Activated naive CD8-positive, alpha-beta T cell (primary cell): ENCODE data around the gene SLC25A22.

Source experiments
- H3K27ac Mint-ChIP-seq: one replicate; pipeline ENCODE4 v1.8.0; 2021; ENCODE audit warnings: mixed read lengths
- H3K27me3 Mint-ChIP-seq: one replicate; pipeline ENCODE4 v1.8.0; 2021; ENCODE audit warnings: mixed read lengths
- H3K36me3 Mint-ChIP-seq: one replicate; pipeline ENCODE4 v1.8.0; 2021; ENCODE audit warnings: mixed read lengths
- H3K4me1 Mint-ChIP-seq: one replicate; pipeline ENCODE4 v1.8.0; 2021; ENCODE audit warnings: low read depth, mixed read lengths
- H3K4me3 Mint-ChIP-seq: one replicate; pipeline ENCODE4 v1.8.0; 2021; ENCODE audit warnings: mild to moderate bottlenecking, mixed read lengths
- H3K9me3 Mint-ChIP-seq: one replicate; pipeline ENCODE4 v1.8.0; 2021; ENCODE audit warnings: low read depth, mixed read lengths

SLC25A22 gene

DNA sequence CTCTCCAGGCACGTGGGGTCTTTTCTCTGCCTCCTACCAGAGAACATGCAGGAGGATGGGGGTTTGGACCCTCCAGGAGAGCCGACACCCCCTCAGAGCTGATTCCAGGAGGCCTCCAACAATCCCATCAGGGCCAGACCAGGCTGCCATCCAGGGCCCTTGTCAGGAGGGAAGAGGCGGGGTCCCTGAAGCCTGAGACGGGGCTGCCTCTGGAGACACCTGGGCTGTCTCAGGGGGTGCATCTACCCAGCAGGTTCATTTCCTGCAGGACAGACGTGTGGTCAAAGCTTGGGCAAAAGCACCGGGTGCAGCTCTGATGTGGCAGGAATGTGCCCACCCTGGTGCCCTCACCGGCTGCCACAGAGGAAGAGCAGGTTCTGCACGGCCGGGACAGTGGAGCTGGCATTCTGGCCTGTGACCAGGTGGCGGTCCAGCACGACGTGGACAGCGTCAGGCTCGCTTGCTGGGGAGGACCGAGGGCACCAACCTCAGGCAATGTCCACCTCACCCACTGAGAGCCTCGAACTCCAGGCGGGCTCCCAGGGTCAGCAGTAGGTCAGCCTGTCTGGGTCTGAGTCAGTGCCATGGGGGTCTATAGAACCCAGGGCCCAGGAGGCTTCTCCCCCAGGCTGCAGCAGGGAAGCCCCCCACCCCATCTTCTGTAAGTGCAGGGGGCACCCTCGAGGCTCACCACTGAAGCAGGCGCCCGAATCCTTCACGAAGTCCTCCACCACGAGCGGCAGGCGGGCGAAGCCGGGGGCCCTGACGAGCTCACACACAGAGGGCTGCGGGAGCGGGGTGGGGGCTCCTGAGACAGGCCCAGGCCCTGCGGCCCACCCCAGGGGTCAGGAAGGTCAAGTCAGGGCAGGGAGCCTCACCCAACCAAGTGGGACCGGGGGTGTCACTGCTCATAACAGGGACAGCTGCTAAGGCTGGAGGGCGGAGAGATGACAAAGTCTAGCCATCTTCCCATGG is 27.2 kb downstream of the SLC25A22 start:
- H3K36me3 Mint-ChIP-seq, result no peaks in the 10 kb centered on the region
- H3K4me3 Mint-ChIP-seq, result no peak overlapping the region
- no peaks in the 10 kb centered on the region for H3K9me3 Mint-ChIP-seq
- no peaks in the 10 kb centered on the region for H3K27me3 Mint-ChIP-seq
- H3K27ac Mint-ChIP-seq, result no peak overlapping the region
- H3K4me1 Mint-ChIP-seq, result peaks cover 13% of the 10 kb centered on the region

DNA sequence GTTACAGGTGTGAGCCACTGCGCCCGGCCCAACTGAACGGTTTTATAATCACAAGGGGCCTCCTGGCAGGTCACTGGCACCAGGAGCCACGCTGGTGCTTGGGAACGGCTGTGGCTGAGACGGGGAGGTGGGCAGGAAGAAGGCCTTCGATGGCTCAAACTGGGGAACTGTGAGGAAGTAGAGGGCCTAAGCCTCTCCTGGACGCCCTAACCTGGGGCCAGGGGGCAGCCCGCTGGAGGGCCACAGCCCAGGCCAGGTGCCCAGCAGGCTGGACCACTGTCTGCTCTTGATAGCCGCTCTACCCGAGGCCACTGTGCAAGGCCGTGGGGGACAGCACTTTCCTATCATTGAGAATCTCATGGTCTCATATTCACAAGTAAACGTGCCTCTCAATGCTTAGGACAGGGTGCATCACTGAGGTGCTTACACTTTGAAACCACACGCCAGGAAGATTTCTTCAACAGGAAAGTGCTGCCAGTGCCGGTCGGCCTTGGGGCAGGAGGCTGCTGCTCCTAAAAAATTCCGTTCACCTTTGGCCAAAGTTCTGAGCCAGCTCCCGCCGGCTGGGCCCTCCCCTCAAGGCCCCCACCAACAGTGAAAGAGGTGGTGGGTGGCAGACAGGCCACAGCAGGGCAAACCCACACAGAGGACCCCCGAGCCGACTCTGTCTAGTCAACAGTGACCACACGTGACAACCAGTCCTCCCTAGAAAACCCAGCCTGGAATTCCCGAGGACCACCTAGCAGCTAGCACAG is 28.0 kb downstream of the SLC25A22 start:
- no peaks in the 10 kb centered on the region for H3K9me3 Mint-ChIP-seq
- H3K36me3 Mint-ChIP-seq, result no peaks in the 10 kb centered on the region
- H3K4me3 Mint-ChIP-seq, result no peak overlapping the region
- H3K27me3 Mint-ChIP-seq, result no peaks in the 10 kb centered on the region
- no peak overlapping the region for H3K27ac Mint-ChIP-seq
- H3K4me1 Mint-ChIP-seq, result peaks cover 7% of the 10 kb centered on the region

GRCh38 chr11:767238-767637 is 30.8 kb downstream of the SLC25A22 start:
- no peak overlapping the region for H3K27ac Mint-ChIP-seq

GRCh38 chr11:766936-767210 is 31.2 kb downstream of the SLC25A22 start:
- peaks cover 5% of the 10 kb centered on the region for H3K4me1 Mint-ChIP-seq
- no peak overlapping the region for H3K27ac Mint-ChIP-seq
- no peak overlapping the region for H3K4me3 Mint-ChIP-seq
- no peaks in the 10 kb centered on the region for H3K36me3 Mint-ChIP-seq
- H3K27me3 Mint-ChIP-seq, result no peaks in the 10 kb centered on the region
- H3K9me3 Mint-ChIP-seq, result no peaks in the 10 kb centered on the region

More at GRCh38 chr11:767238-767637, 30.8 kb downstream of the SLC25A22 start:
- H3K9me3 Mint-ChIP-seq, result no peaks in the 10 kb centered on the region
- H3K4me3 Mint-ChIP-seq, result no peak overlapping the region
- H3K36me3 Mint-ChIP-seq, result no peaks in the 10 kb centered on the region
- H3K4me1 Mint-ChIP-seq, result peaks cover 3% of the 10 kb centered on the region
- H3K27me3 Mint-ChIP-seq, result no peaks in the 10 kb centered on the region

DNA sequence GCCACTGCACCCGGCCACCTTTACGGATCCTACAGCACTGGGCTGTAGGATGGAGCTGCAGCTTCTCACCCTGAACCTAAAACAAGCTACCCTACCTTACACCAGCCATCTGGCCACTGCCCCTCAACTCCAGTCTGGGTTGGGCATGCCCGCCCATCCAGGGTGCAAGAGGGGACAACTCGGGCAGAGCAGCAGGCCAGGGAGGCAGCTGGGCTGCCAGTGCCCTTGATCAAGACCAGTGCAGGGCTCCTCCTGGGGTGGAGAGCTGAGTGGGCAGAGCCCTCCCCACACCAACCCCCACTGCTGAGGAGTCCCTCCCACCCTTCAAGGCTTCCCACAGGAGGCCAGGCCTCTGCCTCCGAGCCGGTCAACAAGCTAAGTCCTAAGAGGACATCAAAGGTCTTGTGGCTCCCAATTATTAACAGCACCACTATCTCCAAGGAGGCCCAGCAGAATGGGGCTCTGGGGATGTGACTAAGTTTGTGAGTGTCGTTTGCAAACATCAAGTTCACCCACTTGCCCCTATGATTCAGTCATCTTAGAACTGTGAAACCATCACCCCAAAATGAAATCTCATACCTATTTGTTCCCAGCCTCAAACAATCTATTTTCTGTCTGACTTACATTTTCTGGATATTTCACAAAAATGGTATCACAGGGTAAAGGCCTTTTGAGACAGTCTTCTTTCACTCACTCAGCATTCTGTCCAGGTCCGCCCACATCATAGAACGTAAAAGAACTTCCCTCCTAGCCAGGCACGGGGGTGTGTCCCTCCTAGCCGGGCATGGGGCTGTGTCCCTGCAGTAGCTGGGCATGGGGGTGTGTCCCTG is 31.8 kb downstream of the SLC25A22 start:
- no peak overlapping the region for H3K27ac Mint-ChIP-seq

GRCh38 chr11:765802-766091 is 32.3 kb downstream of the SLC25A22 start:
- peaks cover 5% of the 10 kb centered on the region for H3K4me1 Mint-ChIP-seq
- no peaks in the 10 kb centered on the region for H3K9me3 Mint-ChIP-seq
- no peak overlapping the region for H3K27ac Mint-ChIP-seq
- H3K4me3 Mint-ChIP-seq, result no peak overlapping the region
- H3K27me3 Mint-ChIP-seq, result no peaks in the 10 kb centered on the region
- no peaks in the 10 kb centered on the region for H3K36me3 Mint-ChIP-seq

More for the DNA sequence above, 31.8 kb downstream of the SLC25A22 start:
- H3K4me1 Mint-ChIP-seq, result peaks cover 5% of the 10 kb centered on the region
- H3K27me3 Mint-ChIP-seq, result no peaks in the 10 kb centered on the region
- H3K36me3 Mint-ChIP-seq, result no peaks in the 10 kb centered on the region
- no peaks in the 10 kb centered on the region for H3K9me3 Mint-ChIP-seq
- H3K4me3 Mint-ChIP-seq, result no peak overlapping the region

DNA sequence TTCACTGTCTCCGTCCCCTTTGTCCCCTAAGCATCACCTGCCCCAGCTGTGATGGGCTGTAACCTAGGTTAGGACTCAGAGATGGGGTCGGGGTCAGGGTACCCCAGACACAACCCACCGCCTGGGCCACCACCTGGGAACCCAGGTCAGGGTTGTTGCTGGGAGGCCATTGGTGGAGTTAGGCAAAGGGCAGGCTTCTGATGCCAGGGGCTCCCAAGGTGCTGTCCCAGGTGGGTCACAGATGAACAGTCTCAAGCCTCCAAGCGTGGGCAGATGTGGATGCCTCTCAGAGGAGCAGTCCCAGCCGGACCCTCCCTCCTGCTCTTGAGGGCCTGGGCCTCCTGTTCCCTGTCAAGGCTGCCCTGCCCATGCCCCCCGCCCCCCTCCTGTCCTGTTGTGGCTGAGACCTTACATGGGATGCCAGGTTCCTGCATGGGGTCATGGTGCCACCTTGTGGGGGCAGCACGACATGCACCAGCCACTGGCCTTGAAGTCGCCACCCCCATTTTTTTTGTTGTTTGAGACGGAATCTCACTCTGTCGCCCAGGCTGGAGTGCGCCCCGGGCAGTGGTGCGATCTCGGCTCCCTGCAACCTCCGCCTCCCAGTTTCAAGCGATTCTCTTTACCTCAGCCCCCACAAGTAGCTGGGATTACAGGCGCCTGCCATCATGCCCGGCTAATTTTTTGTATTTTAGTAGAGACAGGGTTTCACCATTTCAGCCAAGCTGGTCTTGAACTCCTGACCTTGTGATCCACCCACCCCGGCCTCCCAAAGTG is 32.9 kb downstream of the SLC25A22 start:
- no peaks in the 10 kb centered on the region for H3K9me3 Mint-ChIP-seq
- H3K4me1 Mint-ChIP-seq, result peaks cover 5% of the 10 kb centered on the region
- H3K4me3 Mint-ChIP-seq, result no peak overlapping the region
- H3K36me3 Mint-ChIP-seq, result no peaks in the 10 kb centered on the region
- no peak overlapping the region for H3K27ac Mint-ChIP-seq
- H3K27me3 Mint-ChIP-seq, result no peaks in the 10 kb centered on the region

- H3K36me3 Mint-ChIP-seq, result no peaks in the 10 kb centered on the region
- peaks cover 5% of the 10 kb centered on the region for H3K4me1 Mint-ChIP-seq
- no peaks in the 10 kb centered on the region for H3K27me3 Mint-ChIP-seq
- no peak overlapping the region for H3K4me3 Mint-ChIP-seq
- H3K9me3 Mint-ChIP-seq, result no peaks in the 10 kb centered on the region
- H3K27ac Mint-ChIP-seq, result no peak overlapping the region
Observed at GRCh38 chr11:764322-765024, 33.6 kb downstream of the SLC25A22 start.

DNA sequence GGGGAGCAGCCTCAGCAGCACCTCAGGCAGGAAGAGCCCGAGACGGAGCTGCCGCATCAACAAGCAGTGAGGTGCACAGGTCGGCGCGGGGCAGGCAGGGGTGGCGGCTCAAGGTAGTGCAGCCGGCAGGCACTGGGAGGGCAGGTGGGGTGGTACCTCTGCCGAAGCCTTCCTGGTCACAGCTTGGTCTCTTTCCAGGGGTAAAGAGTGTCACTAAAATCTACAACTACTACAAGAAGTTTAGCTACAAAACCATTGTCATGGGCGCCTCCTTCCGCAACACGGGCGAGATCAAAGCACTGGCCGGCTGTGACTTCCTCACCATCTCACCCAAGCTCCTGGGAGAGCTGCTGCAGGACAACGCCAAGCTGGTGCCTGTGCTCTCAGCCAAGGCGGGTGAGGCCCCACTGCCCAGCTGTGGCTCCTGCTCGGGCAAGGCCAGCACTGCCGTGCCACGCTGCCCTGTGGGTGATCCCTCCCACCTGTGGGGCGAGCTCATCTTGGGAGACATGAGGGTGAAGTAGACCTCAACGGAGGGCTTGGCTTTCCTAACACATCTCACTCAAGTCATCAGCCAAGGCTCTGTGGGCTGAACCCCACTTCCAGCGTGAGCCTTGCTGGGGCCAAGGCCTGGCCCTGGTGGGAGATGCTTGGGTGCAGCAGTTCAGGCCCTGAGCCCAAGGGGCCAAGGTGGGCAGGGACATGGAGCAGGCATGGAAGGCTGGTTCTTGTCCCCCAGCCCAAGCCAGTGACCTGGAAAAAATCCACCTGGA is 34.3 kb downstream of the SLC25A22 start:
- Mint-ChIP-seq H3K27ac (no peak overlapping the region), H3K4me3 (no peak overlapping the region), H3K9me3 (no peaks in the 10 kb centered on the region), H3K36me3 (no peaks in the 10 kb centered on the region), H3K4me1 (peaks cover 5% of the 10 kb centered on the region), H3K27me3 (no peaks in the 10 kb centered on the region)

DNA sequence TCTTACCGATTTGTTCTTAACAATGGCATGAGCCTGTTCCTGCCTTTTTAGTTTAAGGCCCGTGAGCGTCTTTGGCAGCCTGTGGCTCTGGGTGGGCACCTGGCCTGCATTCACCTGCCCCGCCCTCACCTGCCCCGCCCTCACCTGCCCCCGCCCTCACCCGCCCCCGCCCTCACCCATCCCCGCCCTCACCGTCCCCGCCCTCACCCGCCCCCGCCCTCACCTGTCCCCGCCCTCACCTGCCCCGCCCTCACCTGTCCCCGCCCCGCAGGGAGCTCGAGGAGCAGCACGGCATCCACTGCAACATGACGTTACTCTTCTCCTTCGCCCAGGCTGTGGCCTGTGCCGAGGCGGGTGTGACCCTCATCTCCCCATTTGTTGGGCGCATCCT is 35.0 kb downstream of the SLC25A22 start:
- no peak overlapping the region for H3K4me3 Mint-ChIP-seq
- no peaks in the 10 kb centered on the region for H3K9me3 Mint-ChIP-seq
- H3K36me3 Mint-ChIP-seq, result no peaks in the 10 kb centered on the region
- H3K4me1 Mint-ChIP-seq, result peaks cover 5% of the 10 kb centered on the region
- H3K27ac Mint-ChIP-seq, result no peak overlapping the region
- H3K27me3 Mint-ChIP-seq, result no peaks in the 10 kb centered on the region

- no peak overlapping the region for H3K27ac Mint-ChIP-seq
- no peaks in the 10 kb centered on the region for H3K27me3 Mint-ChIP-seq
- peaks cover 5% of the 10 kb centered on the region for H3K4me1 Mint-ChIP-seq
- no peak overlapping the region for H3K4me3 Mint-ChIP-seq
- H3K9me3 Mint-ChIP-seq, result no peaks in the 10 kb centered on the region
- H3K36me3 Mint-ChIP-seq, result no peaks in the 10 kb centered on the region
Observed at GRCh38 chr11:762421-763072, 35.5 kb downstream of the SLC25A22 start.

DNA sequence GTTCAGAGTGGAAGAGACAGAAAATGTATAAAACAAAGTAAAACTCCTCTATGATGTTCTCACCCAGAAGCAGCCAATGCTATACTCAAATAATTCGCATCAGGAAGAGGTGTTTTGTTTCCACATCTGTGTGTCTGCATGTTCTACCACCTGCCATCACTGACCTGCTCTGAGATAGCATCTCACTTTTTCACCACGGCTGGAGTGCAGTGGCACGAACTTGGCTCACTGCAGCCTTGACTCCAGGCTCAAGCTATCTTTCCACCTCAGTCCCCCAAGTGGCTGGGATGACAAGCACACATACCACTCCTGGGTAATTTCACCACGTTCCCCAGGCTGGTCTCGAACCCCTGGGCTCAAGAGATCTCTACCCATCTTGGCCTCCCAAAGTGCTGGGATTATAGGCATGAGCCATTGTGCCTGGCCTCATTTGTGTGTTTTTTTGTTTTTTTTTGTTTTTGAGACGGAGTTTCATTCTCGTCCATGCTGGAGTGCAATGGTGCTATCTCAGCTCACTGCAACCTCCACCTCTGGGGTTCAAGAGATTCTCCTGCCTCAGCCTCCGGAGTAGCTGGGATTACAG is 36.5 kb downstream of the SLC25A22 start:
- H3K9me3 Mint-ChIP-seq, result no peaks in the 10 kb centered on the region
- H3K4me1 Mint-ChIP-seq, result peaks cover 4% of the 10 kb centered on the region
- no peaks in the 10 kb centered on the region for H3K27me3 Mint-ChIP-seq
- no peak overlapping the region for H3K4me3 Mint-ChIP-seq
- H3K27ac Mint-ChIP-seq, result no peak overlapping the region
- H3K36me3 Mint-ChIP-seq, result no peaks in the 10 kb centered on the region

GRCh38 chr11:760236-760635 is 37.8 kb downstream of the SLC25A22 start:
- Mint-ChIP-seq H3K27ac (no peak overlapping the region), H3K4me3 (no peak overlapping the region), H3K4me1 (peaks cover 3% of the 10 kb centered on the region), H3K27me3 (no peaks in the 10 kb centered on the region), H3K36me3 (no peaks in the 10 kb centered on the region), H3K9me3 (no peaks in the 10 kb centered on the region)
